Activated CD4-positive, alpha-beta T cell treated with anti-CD3 and anti-CD28 coated beads, Interleukin-2, amount 50 U/mL, for 48 hours (primary cell): ENCODE results near the gene SH2D2A.
"Not testable (repeated sequence)": the region's sequence is repeated elsewhere in the genome, so short reads cannot be mapped to it uniquely, and the experiment has no call there.

Experiments
- DNase-seq, 2 experiments: peaks; one replicate each; pipeline ENCODE4 v3.0.0-alpha.2; 2020

The SH2D2A gene

DNA sequence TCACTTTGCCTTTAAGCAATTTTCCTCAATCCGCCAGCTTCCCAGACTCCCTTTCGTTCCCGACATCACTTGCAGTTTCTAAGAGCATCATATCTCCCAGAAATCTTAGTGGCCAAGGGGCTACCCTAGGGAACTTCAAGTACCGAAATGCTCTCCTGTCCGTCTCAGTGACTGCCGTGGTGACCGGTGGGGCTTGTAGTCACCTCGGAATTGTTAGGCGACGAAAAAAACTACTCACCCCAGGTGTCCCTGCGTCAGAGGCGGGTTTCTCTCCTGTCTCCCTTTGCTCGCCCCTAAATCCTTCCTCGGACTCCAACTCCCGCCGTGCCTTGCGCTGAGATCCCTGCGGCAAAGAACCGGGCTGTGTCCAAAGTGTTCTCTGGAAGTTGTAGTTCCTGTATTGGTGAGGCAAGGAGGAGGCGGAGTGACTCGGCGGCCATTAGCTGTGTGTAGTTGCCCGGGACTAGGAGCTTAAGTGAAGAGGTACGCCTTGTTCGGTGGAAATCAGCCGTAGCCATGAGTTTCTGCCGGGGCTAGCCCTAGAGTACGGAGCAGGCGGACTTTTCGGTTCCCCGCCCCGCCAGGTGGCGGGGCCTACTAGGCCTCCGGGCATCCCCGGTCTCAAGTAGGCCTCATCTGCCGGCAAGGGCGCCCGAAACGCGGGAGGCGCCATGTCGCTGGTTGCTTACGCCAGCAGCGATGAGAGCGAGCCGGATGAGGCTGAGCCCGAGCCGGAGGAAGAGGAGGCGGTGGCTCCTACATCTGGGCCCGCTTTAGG is 49.4 kb downstream of the SH2D2A start, which contains the start of gene PRCC:
Gene PRCC, plus strand, starts transcription at position 435 of the 778 bp plus-strand sequence. Its CDS starts 237 bp downstream, at position 672.
- peak; percentile 93 to 96 for DNase-seq

GRCh38 chr1:156766298-156767100 is 50.1 kb downstream of the SH2D2A start:
- DNase-seq, result no peak

GRCh38 chr1:156765666-156766065 is 51.0 kb downstream of the SH2D2A start:
- DNase-seq, result no peak

GRCh38 chr1:156765136-156765535 is 51.5 kb downstream of the SH2D2A start:
- DNase-seq, result not testable (repeated sequence)

DNA sequence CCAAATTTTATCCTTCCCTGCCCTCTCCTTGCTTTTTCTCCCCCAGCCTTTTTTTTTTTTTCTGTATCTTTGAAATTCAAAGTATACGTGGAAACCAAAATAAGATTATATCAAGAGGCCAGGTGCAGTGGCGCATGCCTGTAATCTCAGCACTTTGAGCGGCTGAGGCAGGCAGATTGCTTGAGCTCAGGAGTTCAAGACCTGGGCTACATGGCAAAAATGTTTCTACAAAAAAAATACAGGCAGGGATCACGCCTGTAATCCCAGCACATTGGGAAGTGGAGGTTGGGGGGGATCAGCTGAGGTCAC is 55.9 kb downstream of the SH2D2A start:
- no peak for DNase-seq

DNA sequence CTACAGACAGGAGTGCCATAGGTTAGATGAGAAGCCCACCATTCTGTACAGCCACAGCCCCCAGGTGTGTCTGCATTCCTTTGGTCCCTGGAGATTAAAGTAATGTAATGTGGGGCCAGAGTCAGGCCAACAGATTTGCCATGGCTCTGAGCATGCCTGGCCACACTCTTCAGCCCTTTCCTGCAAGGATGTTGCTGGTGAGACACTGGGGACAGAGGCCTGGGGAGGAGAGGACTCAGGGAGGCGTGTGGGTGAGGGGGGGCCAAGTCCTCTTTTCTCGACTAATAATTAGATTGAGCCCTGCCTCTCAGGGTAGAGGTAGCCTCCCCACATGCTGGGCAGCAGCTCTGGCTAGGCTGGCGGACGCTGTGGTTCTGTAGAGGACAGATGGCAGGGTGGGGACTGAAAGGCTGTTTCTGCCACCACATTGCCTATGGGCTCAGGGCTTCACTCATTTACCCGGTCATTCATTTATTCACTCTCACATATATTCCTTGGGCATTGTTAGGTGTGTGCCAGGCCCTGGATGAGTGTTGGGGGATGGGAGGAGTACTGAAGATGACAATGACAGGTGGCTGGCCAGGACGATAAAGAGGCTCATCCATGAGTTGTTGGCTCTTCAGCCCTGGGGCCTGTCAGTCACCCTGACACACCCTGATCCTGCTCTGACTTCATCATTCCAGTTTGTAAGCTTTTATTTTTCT is 56.4 kb downstream of the SH2D2A start:
- DNase-seq, result no peak

GRCh38 chr1:156757572-156758253 is 58.9 kb downstream of the SH2D2A start:
- DNase-seq, result not testable (repeated sequence)

DNA sequence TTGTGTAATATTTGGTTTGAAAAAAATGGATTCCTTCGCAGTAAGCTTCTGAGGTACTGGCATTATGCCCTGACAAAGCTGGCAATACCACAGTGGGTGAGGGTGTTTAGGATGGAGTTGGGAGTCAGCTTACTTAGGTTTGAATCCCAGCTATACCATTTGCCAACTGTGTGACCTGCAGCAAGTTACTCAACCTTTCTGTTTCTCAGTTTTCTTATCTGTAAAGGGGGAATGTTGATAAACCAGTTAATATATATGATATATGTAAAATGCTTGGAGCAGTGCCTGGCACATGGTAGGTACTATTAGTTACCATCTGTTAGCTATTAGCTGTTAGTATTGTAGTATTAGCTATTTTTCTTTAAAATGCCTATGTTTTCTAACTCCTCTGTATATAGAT is 60.3 kb downstream of the SH2D2A start:
- DNase-seq, result no peak
